Fibroblast of lung (primary cell): ENCODE results near the gene NCOA7. TPM values are rescaled to one million over a fixed set of nuclear protein-coding genes. Genes with fewer than 3 reads are reported as not detected.

ENCODE experiments used
- DNase-seq, 2 donors: peaks; one replicate each; pipeline versions ENCODE4 v3.0.0 to v3.0.0-alpha.2; 2010; ENCODE audit warnings: low read depth in 2 of 2
- H2AFZ ChIP-seq: 2 replicates; pipeline ENCODE4 v1.5.1; 2012; ENCODE audit warnings: low read length, control low read depth, inconsistent platforms
- H3K27ac ChIP-seq: 2 replicates; pipeline ENCODE4 v1.5.1; 2011; ENCODE audit warnings: low read length, control low read depth; ENCODE audit not compliant: insufficient read depth
- H3K27me3 ChIP-seq: 2 replicates; pipeline ENCODE4 v1.5.1; 2011; ENCODE audit warnings: mild to moderate bottlenecking, low read length; ENCODE audit not compliant: control insufficient read depth, insufficient read depth
- H3K36me3 ChIP-seq: 2 replicates; pipeline ENCODE4 v1.5.1; 2011; ENCODE audit warnings: low read length; ENCODE audit not compliant: control insufficient read depth, insufficient read depth
- H3K4me1 ChIP-seq: 2 replicates; pipeline ENCODE4 v1.5.1; 2011; ENCODE audit warnings: low read length; ENCODE audit not compliant: control insufficient read depth, insufficient read depth; ENCODE audit errors: extremely low read depth
- H3K4me2 ChIP-seq: 2 replicates; pipeline ENCODE4 v1.5.1; 2011; ENCODE audit warnings: low read length, control low read depth; ENCODE audit not compliant: insufficient read depth; ENCODE audit errors: extremely low read depth
- H3K4me3 ChIP-seq, 4 experiments: fragments of 200-600 bp in 1 of 4; sonication (generic) in 1 of 4; replicated peaks in 1 of 4; 2 replicates each; pipeline ENCODE4 v1.5.1; 2011 to 2016; ENCODE audit warnings: low read length in 4 of 4, low read depth in 3 of 4, mild to moderate bottlenecking in 3 of 4, control low read depth in 2 of 4, inconsistent platforms in 1 of 4, mixed read lengths in 1 of 4; ENCODE audit not compliant: insufficient read depth in 1 of 4; ENCODE audit errors: control extremely low read depth in 1 of 4
- H3K79me2 ChIP-seq: 2 replicates; pipeline ENCODE4 v1.5.1; 2012; ENCODE audit warnings: mild to moderate bottlenecking, low read length, inconsistent platforms; ENCODE audit not compliant: control insufficient read depth, insufficient read depth
- H3K9ac ChIP-seq: 2 replicates; pipeline ENCODE4 v1.5.1; 2011; ENCODE audit warnings: mild to moderate bottlenecking, low read length, control low read depth; ENCODE audit not compliant: insufficient read depth
- H3K9me3 ChIP-seq: 2 replicates; pipeline ENCODE4 v1.5.1; 2012; ENCODE audit warnings: low read depth, low read length; ENCODE audit not compliant: control insufficient read depth, insufficient read depth
- H4K20me1 ChIP-seq: 2 replicates; pipeline ENCODE4 v1.5.1; 2011; ENCODE audit warnings: low read length; ENCODE audit not compliant: control insufficient read depth, insufficient read depth; ENCODE audit errors: extremely low read depth
- EZH2 ChIP-seq: IDR thresholded peaks from 2 replicates; pipeline ENCODE4 v1.5.1; 2012; ENCODE audit warnings: low read length, control low read depth, mild to moderate bottlenecking; ENCODE audit errors: missing control alignments
- polyA plus RNA-seq, 2 donors: library from polyadenylated mRNA; depleted of rRNA in 1 of 2; stranded (reverse) in 1 of 2; unstranded in 1 of 2; fragments of >200 nt; gene quantifications; 2 replicates each; pipeline ENCODE4 v1.2.1, GENCODE V29; 2011 to 2012; ENCODE audit warnings: missing spikeins in 1 of 2
- total RNA-seq: library from RNA; depleted of rRNA; stranded (reverse); fragments of >200 nt; gene quantifications from 2 replicates; pipeline ENCODE4 v1.2.1, GENCODE V29; 2014
- TF ChIP-seq, protein P1 (sequence below), 2 donors: IDR thresholded peaks in 1 of 2; conservative IDR thresholded peaks in 1 of 2; 1 replicate in 1 of 2; 2 replicates in 1 of 2; pipeline ENCODE4 v1.5.1; 2011 to 2012; ENCODE audit warnings: low read length in 2 of 2, control low read depth in 1 of 2, inconsistent platforms in 1 of 2, low read depth in 1 of 2, mild to moderate bottlenecking in 1 of 2

Gene NCOA7
- total and polyA plus RNA-seq, 2 donors (not counting 1 experiment from before 2014, with no cell fraction given), result 13.7 to 49.9 TPM

DNA sequence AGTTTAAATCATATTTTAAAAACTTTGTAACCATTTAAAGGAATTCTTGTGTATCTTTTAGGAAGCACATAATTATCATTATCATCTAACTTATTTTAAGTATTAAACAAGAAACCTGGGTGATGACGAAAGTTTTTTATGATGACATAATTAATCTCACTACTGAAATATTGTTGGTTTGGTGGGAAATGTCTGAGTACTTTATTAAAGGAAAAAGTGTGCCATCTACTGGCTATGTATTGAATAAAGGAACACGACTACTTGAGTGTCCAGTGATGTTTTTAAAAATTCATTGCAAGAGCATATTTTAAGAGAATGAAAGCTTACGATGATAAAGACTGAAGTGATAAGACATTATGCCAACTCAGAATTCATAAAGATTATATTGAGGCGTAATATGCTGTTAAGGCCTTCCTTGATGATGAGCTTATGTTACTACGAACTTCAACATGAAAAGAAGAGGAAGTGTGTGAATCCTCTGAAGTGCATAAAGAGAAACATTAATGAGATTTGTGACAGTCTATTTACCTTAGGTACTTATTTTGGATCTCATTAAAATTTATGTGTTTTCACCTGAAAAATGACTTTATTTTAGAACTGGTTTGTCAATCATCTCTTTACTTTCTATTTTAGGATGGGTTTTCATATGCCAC lies 183.6 kb downstream of the NCOA7 start:
- TF ChIP-seq, protein P1, sequence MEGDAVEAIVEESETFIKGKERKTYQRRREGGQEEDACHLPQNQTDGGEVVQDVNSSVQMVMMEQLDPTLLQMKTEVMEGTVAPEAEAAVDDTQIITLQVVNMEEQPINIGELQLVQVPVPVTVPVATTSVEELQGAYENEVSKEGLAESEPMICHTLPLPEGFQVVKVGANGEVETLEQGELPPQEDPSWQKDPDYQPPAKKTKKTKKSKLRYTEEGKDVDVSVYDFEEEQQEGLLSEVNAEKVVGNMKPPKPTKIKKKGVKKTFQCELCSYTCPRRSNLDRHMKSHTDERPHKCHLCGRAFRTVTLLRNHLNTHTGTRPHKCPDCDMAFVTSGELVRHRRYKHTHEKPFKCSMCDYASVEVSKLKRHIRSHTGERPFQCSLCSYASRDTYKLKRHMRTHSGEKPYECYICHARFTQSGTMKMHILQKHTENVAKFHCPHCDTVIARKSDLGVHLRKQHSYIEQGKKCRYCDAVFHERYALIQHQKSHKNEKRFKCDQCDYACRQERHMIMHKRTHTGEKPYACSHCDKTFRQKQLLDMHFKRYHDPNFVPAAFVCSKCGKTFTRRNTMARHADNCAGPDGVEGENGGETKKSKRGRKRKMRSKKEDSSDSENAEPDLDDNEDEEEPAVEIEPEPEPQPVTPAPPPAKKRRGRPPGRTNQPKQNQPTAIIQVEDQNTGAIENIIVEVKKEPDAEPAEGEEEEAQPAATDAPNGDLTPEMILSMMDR (conservative IDR thresholded peaks at IDR 0.05 in 1 of 2, IDR thresholded peaks at IDR 0.05 in 1 of 2; ENCODE audit: low read depth in 1 of 2, low read length in 2 of 2), result peak; percentile 14 to 44
- no peak for TF ChIP-seq EZH2
- no peak overlapping the region for H2AFZ ChIP-seq
- H3K27me3 ChIP-seq, result no peaks in the 10 kb centered on the region
- H3K79me2 ChIP-seq, result no peaks in the 10 kb centered on the region
- H3K9me3 ChIP-seq, result no peaks in the 10 kb centered on the region
- H3K9ac ChIP-seq, result no peak overlapping the region
- H4K20me1 ChIP-seq, result no peaks in the 10 kb centered on the region
- DNase-seq, result peak; percentile 47 to 81
- no peak overlapping the region for H3K4me2 ChIP-seq
- H3K4me3 ChIP-seq, result no peak overlapping the region
- H3K36me3 ChIP-seq, result no peaks in the 10 kb centered on the region
- no peaks in the 10 kb centered on the region for H3K4me1 ChIP-seq
- no peak overlapping the region for H3K27ac ChIP-seq

DNA sequence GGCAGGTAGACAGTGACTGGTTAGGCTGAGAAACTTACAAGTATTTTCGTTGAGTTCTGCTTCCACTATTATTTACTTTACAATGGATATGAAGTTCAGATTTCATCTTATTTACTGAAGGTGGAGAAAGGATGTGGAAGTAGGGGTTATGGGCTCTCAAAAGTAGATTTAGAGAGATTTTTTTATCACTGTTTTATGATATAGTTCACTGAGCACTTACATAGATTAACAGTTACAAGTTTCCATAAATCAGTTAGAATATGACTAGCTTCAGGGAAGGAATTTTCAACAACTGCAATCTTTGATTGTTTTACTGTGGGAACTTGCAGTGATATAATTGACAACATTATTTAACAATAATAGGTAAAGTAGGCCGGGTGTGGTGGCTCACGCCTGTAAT lies 188.3 kb downstream of the NCOA7 start:
- no peaks in the 10 kb centered on the region for H3K79me2 ChIP-seq
- no peak overlapping the region for H3K4me2 ChIP-seq
- H3K9ac ChIP-seq, result no peak overlapping the region
- no peaks in the 10 kb centered on the region for H3K9me3 ChIP-seq
- no peak overlapping the region for H2AFZ ChIP-seq
- no peaks in the 10 kb centered on the region for H4K20me1 ChIP-seq
- TF ChIP-seq, protein P1 (conservative IDR thresholded peaks at IDR 0.05 in 1 of 2, IDR thresholded peaks at IDR 0.05 in 1 of 2; ENCODE audit: low read depth in 1 of 2, low read length in 2 of 2), result no peak
- no peak for TF ChIP-seq EZH2
- H3K27ac ChIP-seq, result no peak overlapping the region
- no peak overlapping the region for H3K4me3 ChIP-seq
- DNase-seq, result no peak
- H3K4me1 ChIP-seq, result peaks cover 9% of the 10 kb centered on the region
- no peaks in the 10 kb centered on the region for H3K36me3 ChIP-seq
- H3K27me3 ChIP-seq, result no peaks in the 10 kb centered on the region

Other genes with a start within 250 kb of the NCOA7 start
- not detected in 2 replicates for gene HEY2, start 41.3 kb upstream of the NCOA7 start, total RNA-seq
- gene HEY2, start 41.3 kb upstream of the NCOA7 start, polyA plus RNA-seq, result not detected in 2 replicates
- 28.8 and 36.8 TPM in 2 replicates for gene HINT3, start 165.8 kb downstream of the NCOA7 start, total RNA-seq
- 1.7 and 2.1 TPM in 2 replicates for gene HINT3, start 165.8 kb downstream of the NCOA7 start, polyA plus RNA-seq
- gene TRMT11, start 195.6 kb downstream of the NCOA7 start, total RNA-seq, result 18.5 and 22.1 TPM in 2 replicates
- gene TRMT11, start 195.6 kb downstream of the NCOA7 start, polyA plus RNA-seq, result 19.5 and 23.5 TPM in 2 replicates